Measurements from ENCODE around the gene CADM1.
"Not testable (repeated sequence)": the region's sequence is repeated elsewhere in the genome, so short reads cannot be mapped to it uniquely, and the experiment has no call there.

Gene CADM1

DNA sequence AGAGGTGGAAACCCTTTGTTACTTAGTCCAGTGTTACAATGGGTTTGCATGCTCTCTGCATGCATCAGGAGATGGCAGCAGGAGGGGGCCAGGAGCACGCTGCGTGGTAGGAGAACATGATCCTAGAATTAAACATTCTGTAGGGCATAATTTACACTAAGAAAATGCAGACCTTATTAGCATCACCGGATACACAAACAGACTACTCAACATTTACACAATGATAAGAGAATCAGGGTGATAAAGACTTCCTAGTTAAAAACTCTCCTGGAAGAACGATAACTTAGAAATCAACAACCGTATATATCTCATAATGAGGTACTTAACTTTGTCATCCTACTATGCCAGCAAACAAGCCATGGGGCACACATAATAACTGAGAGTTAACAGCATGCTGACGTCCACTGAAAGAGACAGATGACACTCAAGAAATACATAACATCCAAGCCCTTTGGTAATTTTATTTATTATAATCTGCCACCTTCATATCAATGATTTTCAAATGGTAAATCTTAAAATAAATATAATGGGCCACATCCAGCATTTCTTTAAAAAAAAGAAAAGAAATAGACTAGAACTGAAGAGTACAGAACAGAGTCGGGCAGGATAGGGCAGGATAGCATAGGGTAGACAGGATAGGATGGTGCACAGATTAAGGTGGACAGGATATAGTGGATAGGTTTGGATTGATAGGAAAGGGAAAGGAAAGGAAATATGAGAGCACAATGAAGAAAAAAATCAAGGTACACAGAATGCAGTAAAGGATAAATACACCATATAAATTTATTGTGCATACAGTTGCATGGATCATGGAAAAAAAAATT, 27.5 kb downstream of the CADM1 start:
- no peak for DNase-seq (ENCODE audit: low read depth)

DNA sequence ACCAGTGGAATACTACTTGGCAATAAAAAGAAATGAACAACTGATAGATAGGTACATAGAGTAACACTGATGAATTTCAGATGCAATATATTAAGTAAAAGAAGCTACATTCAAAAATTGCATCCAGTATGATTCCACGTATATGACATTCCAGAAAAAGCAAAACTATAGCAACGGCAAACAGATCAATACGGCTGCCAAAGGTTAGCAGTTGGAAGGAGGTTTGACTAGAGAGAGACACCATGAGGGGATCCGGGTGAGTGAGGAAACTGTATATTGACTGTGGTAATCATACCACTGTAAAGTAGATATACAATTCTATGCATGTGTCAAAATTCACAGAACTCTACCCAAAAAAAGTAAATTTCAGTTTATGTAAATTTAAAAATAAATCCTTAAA, 28.7 kb downstream of the CADM1 start:
- no peak for DNase-seq (ENCODE audit: low read depth)

DNA sequence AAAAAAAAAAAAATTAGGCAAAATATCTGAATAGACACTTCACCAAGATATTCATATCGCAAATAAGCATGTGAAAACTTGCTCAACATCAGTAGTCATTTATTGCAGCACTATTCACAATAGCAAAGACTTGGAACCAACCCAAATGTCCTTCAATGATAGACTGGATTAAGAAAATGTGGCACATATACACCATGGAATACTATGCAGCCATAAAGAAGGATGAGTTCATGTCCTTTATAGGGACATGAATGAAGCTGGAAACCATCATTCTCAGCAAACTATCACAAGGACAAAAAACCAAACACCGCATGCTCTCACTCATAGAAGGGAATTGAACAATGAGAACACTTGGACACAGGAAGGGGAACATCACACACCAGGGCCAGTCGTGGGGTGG, 29.9 kb downstream of the CADM1 start:
- DNase-seq (ENCODE audit: low read depth), result not testable (repeated sequence)

DNA sequence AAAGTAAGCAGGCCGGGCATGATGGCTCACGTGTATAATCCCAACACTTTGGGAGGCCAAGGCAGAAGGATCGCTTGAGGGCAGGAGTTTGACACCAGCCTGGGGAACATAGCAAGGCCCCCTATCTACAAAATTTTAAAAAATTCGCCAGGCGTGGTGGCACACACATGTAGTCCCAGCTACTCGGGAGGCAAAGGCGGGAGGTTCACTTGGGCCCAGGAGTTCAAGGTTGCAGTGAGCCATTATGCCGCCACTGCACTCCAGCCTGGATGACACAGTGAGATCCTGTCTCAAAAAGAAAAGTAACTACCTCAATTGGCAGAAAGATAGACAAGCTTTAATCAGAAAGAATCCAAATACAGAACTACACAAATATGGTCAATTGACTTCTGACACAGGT, 31.0 kb downstream of the CADM1 start:
- no peak for DNase-seq (ENCODE audit: low read depth)

DNA sequence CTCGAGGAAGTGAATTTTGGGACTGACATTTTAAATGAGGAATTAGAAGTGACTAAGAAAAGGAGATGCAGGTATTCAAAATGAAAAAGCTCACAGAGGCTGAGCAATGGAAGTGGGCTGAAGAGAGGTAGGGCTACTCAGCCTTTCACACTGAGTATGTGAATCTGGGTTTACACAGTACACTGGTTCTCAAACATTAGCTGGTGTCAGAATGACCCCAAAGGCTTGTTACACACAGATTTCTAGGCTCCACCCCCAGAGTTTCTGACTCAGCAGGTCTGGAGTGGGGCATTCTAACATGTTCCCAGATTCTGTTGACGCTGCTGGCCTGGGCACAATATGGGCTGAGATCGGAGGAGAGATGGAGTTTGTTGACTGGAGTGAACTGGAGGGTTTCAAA, 32.8 kb downstream of the CADM1 start:
- DNase-seq (ENCODE audit: low read depth), result no peak

DNA sequence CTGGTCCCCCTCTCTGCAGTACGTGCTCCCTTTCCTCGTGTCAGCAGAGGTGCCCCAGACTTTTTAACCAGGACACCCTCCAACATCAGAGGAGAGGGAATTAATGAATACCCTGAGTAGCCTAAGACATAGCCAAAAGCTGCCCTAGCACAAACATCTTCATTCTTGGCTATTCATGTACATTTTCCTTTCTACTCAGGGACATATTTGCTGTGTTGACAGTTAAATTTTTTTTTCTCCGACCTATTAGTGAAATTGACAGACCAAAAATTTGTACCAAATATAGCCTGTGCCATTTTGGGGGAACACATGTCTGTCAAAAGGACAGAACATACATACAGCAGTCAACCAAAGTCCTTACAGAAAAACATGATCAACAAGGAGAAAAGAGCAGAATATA, 33.3 kb downstream of the CADM1 start:
- DNase-seq (ENCODE audit: low read depth), result no peak

DNA sequence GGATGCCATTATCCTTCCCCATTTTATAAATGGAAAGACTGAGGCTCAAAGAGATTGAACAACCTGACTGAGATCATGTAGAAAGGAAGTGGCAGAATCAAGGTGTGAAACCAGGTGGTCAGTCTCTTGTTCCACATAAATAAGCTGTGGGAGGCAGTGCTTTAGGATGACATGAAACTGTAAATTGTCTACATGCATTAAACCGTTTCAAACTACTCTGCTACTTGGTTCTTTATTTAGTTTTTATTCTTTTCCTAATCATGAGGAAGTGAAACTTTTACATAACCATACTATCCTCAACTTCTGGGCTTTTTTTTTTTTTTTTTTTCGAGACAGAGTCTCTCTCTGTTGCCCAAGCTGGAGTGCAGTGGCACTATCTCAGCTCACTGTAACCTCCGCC, 34.9 kb downstream of the CADM1 start:
- DNase-seq (ENCODE audit: low read depth), result no peak

DNA sequence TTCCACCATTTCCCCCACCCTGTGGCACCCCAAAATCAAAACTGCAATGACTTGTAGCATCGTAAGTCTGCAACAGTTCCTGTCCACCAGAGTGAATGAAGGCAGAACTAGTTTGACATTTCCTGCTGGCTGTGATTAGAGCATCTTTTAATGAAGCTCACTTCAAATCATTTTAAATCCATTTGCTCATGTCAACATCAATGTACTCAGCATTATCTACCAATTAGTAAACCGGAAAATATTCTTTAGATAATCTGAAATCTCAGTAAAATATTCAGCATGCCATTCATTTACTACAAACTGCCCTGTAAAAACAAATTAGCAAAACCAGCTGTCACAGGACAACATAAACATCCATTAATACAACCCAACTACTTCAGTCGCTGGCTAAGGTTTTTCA, 38.1 kb downstream of the CADM1 start:
- no peak for DNase-seq (ENCODE audit: low read depth)

DNA sequence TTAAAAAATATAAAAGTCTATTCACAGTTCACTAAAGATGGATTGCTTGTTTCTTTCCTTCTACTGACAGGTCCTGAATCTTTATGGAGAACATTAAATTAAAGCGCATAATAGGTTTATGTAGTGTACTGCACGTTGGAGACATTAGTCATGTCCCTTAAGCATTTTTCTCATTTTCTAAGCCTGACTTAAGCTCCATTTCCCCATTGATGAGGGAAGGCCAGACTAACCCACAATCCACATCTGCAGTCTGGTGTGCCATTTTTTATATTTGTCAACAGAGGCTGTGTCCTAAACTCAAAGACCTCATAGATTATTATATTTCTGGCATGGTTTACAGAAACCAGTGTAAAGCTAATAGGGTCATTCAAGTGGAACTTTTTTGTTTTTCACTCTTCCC, 39.9 kb downstream of the CADM1 start:
- DNase-seq (ENCODE audit: low read depth), result peak; percentile 1

DNA sequence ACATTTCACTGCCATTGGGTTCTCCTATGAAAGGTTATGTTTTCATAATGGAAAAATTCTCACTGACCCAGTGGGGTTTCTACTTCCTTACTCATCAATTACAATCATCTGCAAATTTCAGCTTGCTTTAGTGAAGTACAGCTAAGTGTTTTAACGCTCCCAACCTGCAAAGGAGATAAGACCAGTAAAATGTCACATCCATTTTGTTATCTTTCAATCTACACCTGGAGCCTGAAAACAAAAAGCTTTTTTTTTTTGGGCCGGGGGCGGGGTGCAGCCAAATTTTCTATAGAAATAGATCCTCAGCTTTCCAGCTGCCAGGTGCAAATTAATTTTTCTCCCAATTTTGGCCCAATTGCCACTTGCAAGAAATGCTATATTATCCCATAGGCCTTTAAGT, 40.6 kb downstream of the CADM1 start:
- DNase-seq (ENCODE audit: low read depth), result no peak

DNA sequence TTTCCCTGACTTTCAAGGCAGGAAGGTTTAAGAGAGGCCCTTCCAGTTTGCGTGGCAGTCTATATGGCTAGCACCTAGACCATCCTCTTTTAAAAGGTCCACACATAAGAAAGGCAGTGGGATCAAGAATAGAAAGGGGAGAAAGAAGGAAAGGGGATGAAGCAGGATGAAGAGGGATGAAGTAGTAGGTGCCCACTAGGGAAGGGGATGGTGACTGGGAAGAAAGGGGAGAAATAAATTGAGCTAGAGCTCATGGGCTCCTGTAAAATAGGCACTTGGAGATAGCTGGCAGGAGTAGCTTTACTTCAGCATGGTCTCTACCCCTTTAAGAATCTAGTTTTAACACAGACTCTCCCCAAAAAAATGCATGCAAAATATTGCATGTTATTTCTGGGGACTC, 41.5 kb downstream of the CADM1 start:
- DNase-seq (ENCODE audit: low read depth), result no peak

DNA sequence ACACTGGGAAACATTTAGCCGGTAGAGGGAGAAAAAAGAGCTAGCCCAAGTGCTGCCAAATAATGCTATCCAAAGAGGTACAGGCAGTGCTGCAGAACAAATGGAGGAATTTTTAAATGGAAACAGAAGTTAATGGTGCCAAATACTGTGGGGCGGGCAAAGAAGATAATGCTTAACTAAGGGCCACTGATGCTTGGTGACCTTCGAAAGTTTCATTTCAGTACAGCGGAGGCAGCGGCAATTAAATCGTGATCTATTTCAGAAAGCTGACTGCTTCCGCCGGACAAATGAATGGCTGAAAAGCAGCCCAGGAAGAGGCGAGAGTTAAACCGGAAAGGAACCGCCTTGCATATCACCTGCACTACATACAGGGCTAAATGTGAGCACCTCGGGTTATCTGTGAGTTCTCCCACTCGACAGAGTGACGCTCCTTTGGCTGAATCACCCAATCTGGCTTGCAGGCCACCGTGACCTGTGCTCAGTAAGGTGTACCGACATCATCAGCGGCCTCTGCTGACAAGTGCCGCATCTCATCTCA, 42.1 kb downstream of the CADM1 start:
- DNase-seq (ENCODE audit: low read depth), result no peak

DNA sequence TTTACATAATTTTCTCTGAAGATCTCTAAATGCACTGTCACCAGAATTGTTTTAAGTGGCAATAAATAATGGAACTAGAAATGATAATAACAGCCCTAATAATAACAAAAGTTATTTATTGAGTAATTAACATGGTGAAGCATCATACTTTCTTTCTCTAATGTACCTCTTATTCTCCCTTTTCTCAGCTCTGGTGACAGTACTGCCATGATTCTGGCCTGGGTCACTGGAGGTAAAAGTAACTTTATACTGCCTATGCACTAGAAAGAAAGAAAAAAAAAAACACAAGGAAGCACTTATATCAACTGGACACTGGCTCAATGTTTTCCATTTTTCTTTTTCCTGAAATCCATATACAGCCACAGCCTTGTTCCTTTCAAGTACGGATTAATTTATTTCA, 43.7 kb downstream of the CADM1 start:
- DNase-seq (ENCODE audit: low read depth), result no peak

DNA sequence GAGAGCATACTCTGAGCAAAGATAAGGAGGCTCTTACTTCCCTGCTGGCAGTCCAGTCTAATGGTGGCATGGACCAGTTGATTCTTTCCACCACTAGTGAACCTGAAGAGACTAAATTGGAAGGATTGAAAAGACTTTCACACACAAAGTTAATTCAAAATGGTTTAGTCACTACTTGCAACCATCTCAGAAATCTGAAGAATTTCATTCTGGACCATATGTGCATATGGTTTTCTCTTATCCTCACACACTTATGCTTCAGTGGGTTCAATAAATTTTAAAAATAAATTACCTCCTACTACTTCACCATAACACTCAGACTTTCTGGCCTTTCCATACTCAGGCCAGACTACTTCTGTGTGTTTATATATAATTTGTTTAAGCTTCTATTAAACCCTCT, 44.7 kb downstream of the CADM1 start:
- DNase-seq (ENCODE audit: low read depth), result peak; percentile 15

DNA sequence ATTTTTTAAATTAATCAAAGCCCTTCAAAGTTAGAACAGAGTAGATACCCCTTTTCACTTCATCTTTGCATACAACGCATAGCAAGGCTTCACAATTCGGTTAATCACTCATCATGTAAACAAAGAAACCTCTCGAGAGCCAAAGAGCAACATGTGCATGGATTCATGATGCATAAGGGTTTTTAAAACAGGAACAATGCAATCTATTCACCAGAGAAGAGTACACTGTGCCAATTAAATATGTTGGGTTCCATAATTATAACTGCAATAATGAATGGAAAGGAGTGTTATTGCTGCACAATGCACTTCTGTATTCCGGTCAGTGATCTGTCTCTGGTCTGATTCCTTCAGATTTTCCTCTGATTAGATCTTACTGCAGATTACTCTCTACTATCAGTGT, 45.3 kb downstream of the CADM1 start:
- no peak for DNase-seq (ENCODE audit: low read depth)

DNA sequence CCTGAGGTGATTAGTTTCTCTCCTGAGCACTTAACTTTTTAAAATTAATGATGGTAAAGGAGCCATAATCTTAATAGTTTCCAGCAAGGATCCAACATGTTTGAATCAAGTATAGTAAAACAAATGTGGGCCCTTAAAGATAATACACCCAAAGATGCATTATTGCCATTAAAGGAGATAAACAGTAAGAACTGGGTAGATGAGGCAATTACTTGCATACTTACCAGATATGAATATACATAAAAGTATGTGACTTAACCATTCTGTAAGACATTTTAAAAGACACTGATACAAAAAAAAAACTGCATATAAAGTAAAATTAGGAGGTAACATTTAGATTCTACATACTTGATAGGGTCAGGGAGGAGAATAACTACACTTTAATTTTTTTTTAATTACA, 48.2 kb downstream of the CADM1 start:
- no peak for DNase-seq (ENCODE audit: low read depth)

DNA sequence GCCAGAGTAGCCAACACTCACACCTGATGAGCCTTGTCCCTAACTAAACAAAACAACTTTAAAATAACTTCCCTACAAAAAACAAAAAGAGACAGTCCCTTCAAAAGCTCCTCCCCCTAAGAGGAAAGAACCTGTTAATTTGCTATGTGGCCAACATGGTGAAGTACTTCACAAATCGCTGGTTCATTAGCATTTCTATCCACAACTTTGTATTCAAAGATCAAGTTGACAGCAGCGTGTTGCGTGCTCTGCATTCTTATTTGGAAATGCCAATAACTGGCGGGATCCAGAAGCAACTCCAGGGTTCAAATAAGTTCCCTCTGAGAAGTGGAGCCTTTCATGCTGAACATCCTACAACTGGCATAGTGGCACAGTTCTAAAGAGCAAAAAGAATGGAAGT, 48.6 kb downstream of the CADM1 start:
- no peak for DNase-seq (ENCODE audit: low read depth)

DNA sequence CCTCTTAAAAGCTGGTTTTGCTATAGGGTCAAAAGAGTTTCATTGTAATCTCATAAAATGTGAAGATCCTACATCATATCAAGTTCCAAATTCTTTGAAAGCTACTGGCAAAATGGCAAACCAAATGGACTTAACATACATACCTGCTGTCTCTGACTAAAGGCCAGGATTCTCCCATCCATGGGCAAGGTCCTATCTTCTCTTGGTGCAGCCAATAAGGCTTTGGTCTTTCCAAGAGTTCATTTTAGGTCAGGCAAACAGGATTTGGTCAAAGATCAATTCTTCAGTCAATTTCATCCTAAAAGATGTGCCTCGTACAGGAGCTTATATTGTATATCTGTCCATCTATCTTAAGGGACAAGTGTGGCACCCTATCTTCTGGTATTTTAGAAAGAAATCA, 49.7 kb downstream of the CADM1 start:
- DNase-seq (ENCODE audit: low read depth), result no peak

DNA sequence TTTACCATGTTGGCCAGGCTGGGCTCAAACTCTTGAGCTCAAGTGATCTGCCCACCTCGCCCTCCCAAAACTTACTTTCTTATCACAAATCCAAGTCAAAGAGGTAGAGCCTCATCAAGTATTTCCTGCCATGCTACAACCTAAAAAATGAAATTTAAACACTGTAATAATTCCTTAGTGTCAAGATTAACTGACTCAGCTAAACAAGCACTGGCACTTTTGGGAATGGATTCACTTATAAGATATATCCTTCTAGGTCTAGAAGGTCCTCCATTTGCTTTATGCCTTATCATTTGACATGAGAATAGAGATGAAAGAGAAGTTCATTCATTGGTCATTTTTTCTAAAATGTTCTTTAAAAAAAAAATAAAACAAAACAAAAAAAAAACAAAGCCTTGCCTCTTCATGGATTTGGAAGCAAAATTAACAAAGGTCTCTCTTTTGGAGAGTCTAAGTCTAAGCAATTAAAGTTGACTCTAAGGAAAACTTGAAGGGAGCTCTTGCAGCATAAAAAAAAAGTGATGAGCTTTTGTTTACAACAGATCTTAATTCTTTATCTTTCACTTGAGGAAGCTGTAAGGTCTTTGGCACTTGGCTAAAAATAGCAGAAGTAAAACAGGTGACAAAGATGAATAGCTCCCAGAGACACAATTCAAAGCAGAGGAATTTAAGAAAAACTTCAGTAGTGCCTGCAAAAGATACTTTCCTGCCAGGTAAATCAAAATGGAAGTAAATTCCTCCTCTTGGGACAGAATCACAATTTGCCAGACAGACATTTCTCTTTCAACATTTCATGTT, 50.3 kb downstream of the CADM1 start:
- DNase-seq (ENCODE audit: low read depth), result no peak

DNA sequence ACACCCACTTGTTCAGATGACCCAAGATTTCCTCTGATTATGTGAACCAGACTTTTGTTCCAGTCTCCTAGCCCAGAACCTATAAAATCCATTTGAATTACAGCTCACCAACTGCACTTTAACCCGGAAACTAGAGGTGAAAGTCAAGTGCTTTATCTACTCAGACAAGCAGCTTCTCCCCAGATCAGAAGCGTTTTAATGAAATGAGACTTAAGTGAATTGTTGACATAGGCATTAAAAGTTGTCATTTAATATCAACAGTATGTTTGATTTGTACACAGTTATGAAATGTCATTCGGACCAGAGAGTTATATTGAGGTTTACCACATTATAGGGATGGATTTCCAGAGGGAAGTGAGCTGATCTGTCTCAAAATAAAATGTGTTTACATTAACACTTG, 52.0 kb downstream of the CADM1 start:
- DNase-seq (ENCODE audit: low read depth), result no peak

DNA sequence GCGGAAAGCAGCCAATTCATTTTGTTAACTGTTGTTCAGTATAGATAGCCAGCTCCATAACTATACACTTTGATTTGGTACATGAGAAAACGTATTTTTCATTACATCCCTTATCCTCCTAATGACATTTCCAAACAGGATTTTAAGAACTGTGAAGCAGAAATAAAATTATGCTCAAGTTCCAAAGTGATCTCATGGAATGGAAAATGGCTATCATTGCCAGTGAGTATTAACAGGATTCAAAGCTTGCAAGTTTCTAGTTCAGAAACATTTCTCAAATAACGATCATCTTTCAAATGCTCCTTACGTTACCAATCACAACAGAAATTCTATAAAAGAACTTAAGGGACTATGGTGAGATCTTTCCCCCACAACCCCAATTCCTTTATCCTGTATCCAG, 53.7 kb downstream of the CADM1 start:
- DNase-seq (ENCODE audit: low read depth), result no peak

DNA sequence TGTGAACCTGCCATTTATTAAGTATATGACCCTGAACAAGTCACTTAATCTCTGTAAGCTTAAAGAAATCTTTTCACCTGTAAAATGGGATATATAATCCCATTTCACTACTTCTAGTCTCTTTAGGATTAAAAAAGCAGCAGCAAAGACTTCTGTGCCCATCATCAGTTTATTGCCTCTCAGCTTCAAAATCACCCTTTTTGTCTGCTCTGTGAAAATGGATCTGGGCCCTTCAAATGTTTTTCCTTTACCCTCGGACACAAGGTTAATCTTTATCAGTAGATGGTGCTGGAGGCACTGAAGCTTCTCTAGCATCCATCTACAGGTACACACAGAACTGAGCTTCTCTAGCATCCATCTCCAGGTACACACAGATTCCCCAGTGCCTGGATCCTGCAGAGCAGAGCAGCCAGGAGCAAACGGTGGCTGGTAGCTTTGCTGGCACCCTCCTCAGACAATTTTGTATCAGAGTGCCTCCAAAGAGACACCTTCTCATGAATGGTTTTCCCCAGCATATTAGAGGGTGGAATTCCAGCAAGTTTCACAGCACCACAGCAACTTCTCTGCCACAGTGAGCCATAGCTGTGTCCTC, 56.8 kb downstream of the CADM1 start:
- no peak for DNase-seq (ENCODE audit: low read depth)

DNA sequence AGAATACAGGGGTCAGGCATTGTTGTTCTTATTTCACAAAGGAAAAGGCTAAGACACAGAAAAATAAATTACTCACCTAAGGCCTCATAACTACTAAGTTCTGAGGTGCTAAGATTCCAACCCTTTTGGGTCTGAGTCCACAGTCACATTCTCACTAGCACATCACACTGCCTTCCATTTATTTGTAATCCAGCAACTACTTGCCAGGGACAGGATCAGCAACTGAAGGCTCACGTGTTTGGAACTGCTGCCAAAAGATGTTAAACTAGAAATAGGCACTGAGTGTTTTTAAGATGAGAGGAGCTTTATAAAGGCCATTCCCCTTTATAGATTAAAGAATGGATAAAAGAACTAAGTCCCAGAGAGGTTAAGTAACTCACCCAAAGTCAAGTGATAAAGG, 58.0 kb downstream of the CADM1 start:
- DNase-seq (ENCODE audit: low read depth), result no peak
